Effector memory CD4-positive, alpha-beta T cell (primary cell): ENCODE data around the gene DUOX2.

ENCODE experiments used
- DNase-seq, 3 donors: peaks; one replicate each; pipeline ENCODE4 v3.0.0-alpha.2; 2020
- H3K27ac ChIP-seq: 2 replicates; pipeline ENCODE4 v1.7.0; 2013; ENCODE audit warnings: mild to moderate bottlenecking, low read length, moderate library complexity; ENCODE audit not compliant: insufficient read depth, poor library complexity, severe bottlenecking
- H3K27me3 ChIP-seq: replicated peaks from 2 replicates; pipeline ENCODE4 v1.7.0; 2013; ENCODE audit warnings: mild to moderate bottlenecking, low read length; ENCODE audit not compliant: insufficient read depth, control insufficient read depth, poor library complexity, severe bottlenecking
- H3K36me3 ChIP-seq: 2 replicates; pipeline ENCODE4 v1.7.0; 2013; ENCODE audit warnings: mild to moderate bottlenecking, low read length, moderate library complexity; ENCODE audit not compliant: control insufficient read depth, insufficient read depth
- H3K4me1 ChIP-seq: 2 replicates; pipeline ENCODE4 v1.7.0; 2013; ENCODE audit warnings: low read length, mild to moderate bottlenecking; ENCODE audit not compliant: control insufficient read depth, insufficient read depth, poor library complexity, severe bottlenecking
- H3K4me3 ChIP-seq: 2 replicates; pipeline ENCODE4 v1.7.0; 2013; ENCODE audit warnings: low read length, low read depth, mild to moderate bottlenecking; ENCODE audit not compliant: insufficient read depth, poor library complexity, severe bottlenecking
- H3K9me3 ChIP-seq: 2 replicates; pipeline ENCODE4 v1.7.0; 2013; ENCODE audit warnings: mild to moderate bottlenecking, low read length, moderate library complexity; ENCODE audit not compliant: control insufficient read depth
- total RNA-seq, 3 donors: gene quantifications; one replicate each; lab custom pipeline; 2026; lab: John Stamatoyannopoulos, UW

The DUOX2 gene
- total RNA-seq: 0 to 0.17 (median 0.17) reads per million in 3 donors

GRCh38 chr15:45114076-45114750, at the start of gene DUOX2, which contains the start of gene DUOXA2:
TSS of gene DUOX2 (minus strand) at chr15:45114172. CDS start at chr15:45113411, 761 bp downstream.
TSS of gene DUOXA2 (plus strand) at chr15:45114326. CDS start at chr15:45114606, 280 bp downstream.
- peaks cover 46% of the 10 kb centered on the region for H3K4me1 ChIP-seq
- no peaks in the 10 kb centered on the region for H3K9me3 ChIP-seq
- no peaks in the 10 kb centered on the region for H3K36me3 ChIP-seq
- DNase-seq: no peak
- no peak within 1 kb of the TSS for H3K27ac ChIP-seq
- peaks cover 68% of the 10 kb centered on the region for H3K27me3 ChIP-seq
- no peak within 1 kb of the TSS for H3K4me3 ChIP-seq

GRCh38 chr15:45163508-45163856, 49.5 kb upstream of the DUOX2 start:
- Histone ChIP-seq H3K4me1 (peaks cover 16% of the 10 kb centered on the region), H3K9me3 (no peaks in the 10 kb centered on the region), H3K36me3 (no peaks in the 10 kb centered on the region), H3K27me3 (no peaks in the 10 kb centered on the region), H3K4me3 (no peak overlapping the region), H3K27ac (no peak overlapping the region)
- DNase-seq: no peak

- Histone ChIP-seq H3K9me3 (no peaks in the 10 kb centered on the region), H3K4me3 (no peak overlapping the region), H3K27ac (no peak overlapping the region), H3K4me1 (peaks cover 16% of the 10 kb centered on the region), H3K36me3 (no peaks in the 10 kb centered on the region), H3K27me3 (no peaks in the 10 kb centered on the region)
- peak; percentile 10 to 36 (median 24) for DNase-seq
Measured at GRCh38 chr15:45162771-45163507, 49.0 kb upstream of the DUOX2 start.

GRCh38 chr15:45161666-45162065, 47.7 kb upstream of the DUOX2 start:
- no peak overlapping the region for H3K27ac ChIP-seq
- H3K4me3 ChIP-seq: no peak overlapping the region
- H3K4me1 ChIP-seq: peaks cover 16% of the 10 kb centered on the region
- no peaks in the 10 kb centered on the region for H3K36me3 ChIP-seq
- no peaks in the 10 kb centered on the region for H3K27me3 ChIP-seq
- DNase-seq: no peak
- H3K9me3 ChIP-seq: no peaks in the 10 kb centered on the region

GRCh38 chr15:45157974-45158373, 44.0 kb upstream of the DUOX2 start:
- Histone ChIP-seq H3K4me3 (no peak overlapping the region), H3K9me3 (no peaks in the 10 kb centered on the region), H3K27me3 (no peaks in the 10 kb centered on the region), H3K4me1 (no peaks in the 10 kb centered on the region), H3K27ac (no peak overlapping the region), H3K36me3 (no peaks in the 10 kb centered on the region)
- DNase-seq: no peak

GRCh38 chr15:45156744-45157455, 42.9 kb upstream of the DUOX2 start:
- Histone ChIP-seq H3K36me3 (no peaks in the 10 kb centered on the region), H3K27me3 (no peaks in the 10 kb centered on the region), H3K4me3 (no peak overlapping the region), H3K27ac (no peak overlapping the region), H3K4me1 (no peaks in the 10 kb centered on the region), H3K9me3 (no peaks in the 10 kb centered on the region)
- DNase-seq: no peak

GRCh38 chr15:45155739-45156138, 41.8 kb upstream of the DUOX2 start:
- no peaks in the 10 kb centered on the region for H3K9me3 ChIP-seq
- H3K36me3 ChIP-seq: no peaks in the 10 kb centered on the region
- H3K4me3 ChIP-seq: no peak overlapping the region
- no peak overlapping the region for H3K27ac ChIP-seq
- H3K4me1 ChIP-seq: no peaks in the 10 kb centered on the region
- no peaks in the 10 kb centered on the region for H3K27me3 ChIP-seq
- no peak for DNase-seq

- Histone ChIP-seq H3K4me1 (no peaks in the 10 kb centered on the region), H3K36me3 (no peaks in the 10 kb centered on the region), H3K27ac (no peak overlapping the region), H3K27me3 (no peaks in the 10 kb centered on the region), H3K4me3 (no peak overlapping the region), H3K9me3 (no peaks in the 10 kb centered on the region)
- DNase-seq: no peak
Measured at GRCh38 chr15:45151998-45152828, 38.2 kb upstream of the DUOX2 start.

GRCh38 chr15:45150997-45151396, 37.0 kb upstream of the DUOX2 start:
- Histone ChIP-seq H3K9me3 (no peaks in the 10 kb centered on the region), H3K27me3 (no peaks in the 10 kb centered on the region), H3K36me3 (no peaks in the 10 kb centered on the region), H3K4me3 (no peak overlapping the region), H3K27ac (no peak overlapping the region), H3K4me1 (no peaks in the 10 kb centered on the region)
- DNase-seq: no peak
